IMR-90 (cell line): ENCODE results near the gene TIGD7. TPM values are rescaled to one million over a fixed set of nuclear protein-coding genes. Genes with fewer than 3 reads are reported as not detected.

Source experiments
- ATAC-seq: fragments of 200-7000 bp; cut with Tn5 transposase; 2 replicates; pipeline ENCODE4 v1.9.1; 2020; ENCODE audit warnings: low read depth, mild to moderate bottlenecking, moderate library complexity
- BruUV-seq: library from RNA; stranded (reverse); fragments of 400-500 nt; replicated peaks from 2 replicates; lab custom pipeline; 2021; lab: Mats Ljungman, UMichigan
- CTCF ChIA-PET: fragments of 300-600 bp; formaldehyde crosslinking; extraction: SDS; loops from one replicate; lab custom pipeline; 2021; ENCODE audit warnings: antibody characterized with exemption; lab: Yijun Ruan, JAX
- POLR2A ChIA-PET: fragments of 300-600 bp; sonication (Branson Sonifier 250); formaldehyde crosslinking; loops from one replicate; lab custom pipeline; 2022; ENCODE audit warnings: antibody characterized with exemption; ENCODE audit not compliant: unreplicated experiment; lab: Charles Lee
- DNase-seq: peaks from one replicate; pipeline ENCODE4 v3.0.0; 2013
- H2AFZ ChIP-seq: replicated peaks from 2 replicates; pipeline ENCODE3; 2013; ENCODE audit warnings: low read length, mild to moderate bottlenecking; ENCODE audit not compliant: poor library complexity
- H2AK5ac ChIP-seq: 2 replicates; pipeline ENCODE4 v1.6.1; 2013; ENCODE audit warnings: low read depth, low read length, inconsistent platforms
- H2AK9ac ChIP-seq: replicated peaks from 2 replicates; pipeline ENCODE3; 2013; ENCODE audit warnings: mild to moderate bottlenecking, low read depth, low read length, moderate library complexity; ENCODE audit not compliant: poor library complexity
- H2BK120ac ChIP-seq: 2 replicates; pipeline ENCODE4 v1.6.1; 2013; ENCODE audit warnings: low read depth, low read length, inconsistent platforms
- H2BK15ac ChIP-seq: 3 replicates; pipeline ENCODE4 v1.6.1; 2013; ENCODE audit warnings: low read depth, low read length, inconsistent platforms
- H2BK20ac ChIP-seq: 2 replicates; pipeline ENCODE4 v1.6.1; 2013; ENCODE audit warnings: low read depth, mild to moderate bottlenecking, inconsistent platforms, low read length, moderate library complexity
- H2BK5ac ChIP-seq: 2 replicates; pipeline ENCODE4 v1.6.1; 2013; ENCODE audit warnings: mild to moderate bottlenecking, low read depth, low read length, inconsistent platforms; ENCODE audit not compliant: poor library complexity, severe bottlenecking
- H3K14ac ChIP-seq: replicated peaks from 2 replicates; pipeline ENCODE4 v1.6.1; 2013; ENCODE audit warnings: low read depth, low read length, inconsistent platforms
- H3K18ac ChIP-seq: 2 replicates; pipeline ENCODE4 v1.6.1; 2013; ENCODE audit warnings: low read depth, low read length, control low read depth
- H3K23ac ChIP-seq: 2 replicates; pipeline ENCODE4 v1.6.1; 2013; ENCODE audit warnings: low read depth, low read length, inconsistent platforms
- H3K27ac ChIP-seq: 2 replicates; pipeline ENCODE4 v1.5.1; 2013; ENCODE audit warnings: mild to moderate bottlenecking, control low read depth, low read length; ENCODE audit not compliant: insufficient read depth
- H3K27me3 ChIP-seq: 2 replicates; pipeline ENCODE4 v1.6.1; 2013; ENCODE audit warnings: low read length; ENCODE audit not compliant: control insufficient read depth, insufficient read depth
- H3K36me3 ChIP-seq: 2 replicates; pipeline ENCODE4 v1.6.1; 2013; ENCODE audit warnings: low read length, mixed read lengths; ENCODE audit not compliant: control insufficient read depth, insufficient read depth
- H3K4ac ChIP-seq: 2 replicates; pipeline ENCODE4 v1.6.1; 2013; ENCODE audit warnings: low read depth, low read length, inconsistent platforms
- H3K4me1 ChIP-seq: 2 replicates; pipeline ENCODE4 v1.6.1; 2013; ENCODE audit warnings: low read length, mixed read lengths; ENCODE audit not compliant: control insufficient read depth, insufficient read depth
- H3K4me2 ChIP-seq: 2 replicates; pipeline ENCODE4 v1.6.1; 2013; ENCODE audit warnings: low read depth, mild to moderate bottlenecking, control low read depth, low read length, moderate library complexity
- H3K4me3 ChIP-seq: 2 replicates; pipeline ENCODE4 v1.5.1; 2013; ENCODE audit warnings: low read depth, mild to moderate bottlenecking, control low read depth, low read length, moderate library complexity; ENCODE audit not compliant: insufficient read depth
- H3K56ac ChIP-seq: 2 replicates; pipeline ENCODE4 v1.6.1; 2013; ENCODE audit warnings: low read length, inconsistent platforms; ENCODE audit not compliant: insufficient read depth; ENCODE audit errors: extremely low read depth
- H3K79me1 ChIP-seq, 2 experiments: 2 replicates each; pipeline ENCODE4 v1.6.1; 2013; ENCODE audit warnings: low read length in 2 of 2, inconsistent platforms in 1 of 2, low read depth in 1 of 2
- H3K9ac ChIP-seq: 2 replicates; pipeline ENCODE4 v1.6.1; 2013; ENCODE audit warnings: low read depth, low read length, control low read depth
- H3K9me1 ChIP-seq: 2 replicates; pipeline ENCODE4 v1.6.1; 2013; ENCODE audit warnings: low read length, inconsistent platforms; ENCODE audit not compliant: insufficient read depth
- H3K9me3 ChIP-seq: 2 replicates; pipeline ENCODE4 v1.6.1; 2013; ENCODE audit warnings: low read length; ENCODE audit not compliant: control insufficient read depth, insufficient read depth
- H4K20me1 ChIP-seq: 2 replicates; pipeline ENCODE4 v1.6.1; 2013; ENCODE audit warnings: low read length, inconsistent platforms; ENCODE audit not compliant: insufficient read depth
- H4K5ac ChIP-seq: 2 replicates; pipeline ENCODE4 v1.6.1; 2013; ENCODE audit warnings: mild to moderate bottlenecking, low read depth, low read length, control low read depth
- H4K8ac ChIP-seq, 2 experiments: 2 replicates each; pipeline ENCODE4 v1.6.1; 2013; ENCODE audit warnings: low read depth in 2 of 2, low read length in 2 of 2, control low read depth in 1 of 2, inconsistent platforms in 1 of 2
- H4K91ac ChIP-seq: 2 replicates; pipeline ENCODE4 v1.6.1; 2013; ENCODE audit warnings: low read depth, low read length, inconsistent platforms; ENCODE audit not compliant: insufficient read depth
- BHLHE40 ChIP-seq: fragments of 150-350 bp; IDR thresholded peaks from 2 replicates; pipeline ENCODE4 v1.6.1; 2016; ENCODE audit warnings: mild to moderate bottlenecking, low read depth, low read length
- CEBPB ChIP-seq: IDR thresholded peaks from 2 replicates; pipeline ENCODE4 v1.6.1; 2012; ENCODE audit warnings: low read depth, low read length, improper control_type of control experiment
- CHD1 ChIP-seq: IDR thresholded peaks from 2 replicates; pipeline ENCODE4 v1.6.1; 2012; ENCODE audit warnings: low read depth, low read length, improper control_type of control experiment
- FOS ChIP-seq: fragments of 150-350 bp; IDR thresholded peaks from 2 replicates; pipeline ENCODE4 v1.6.1; 2016; ENCODE audit warnings: low read depth, low read length
- MAFK ChIP-seq: IDR thresholded peaks from 2 replicates; pipeline ENCODE4 v1.6.1; 2012; ENCODE audit warnings: low read depth, low read length, improper control_type of control experiment
- MXI1 ChIP-seq: IDR thresholded peaks from 2 replicates; pipeline ENCODE4 v1.6.1; 2012; ENCODE audit warnings: low read depth, mild to moderate bottlenecking, low read length, moderate library complexity, borderline replicate concordance
- NFE2L2 ChIP-seq: fragments of 150-350 bp; IDR thresholded peaks from 2 replicates; pipeline ENCODE4 v1.6.1; 2016; ENCODE audit warnings: low read depth, mild to moderate bottlenecking, low read length
- POLR2A ChIP-seq: IDR thresholded peaks from 2 replicates; pipeline ENCODE4 v1.6.1; 2012; ENCODE audit warnings: mild to moderate bottlenecking, low read depth, low read length
- RFX5 ChIP-seq: IDR thresholded peaks from 2 replicates; pipeline ENCODE4 v1.8.0; 2012; ENCODE audit warnings: low read depth, mild to moderate bottlenecking, low read length, moderate library complexity
- WGBS, 2 experiments: methylation state at CpG; one replicate each; pipeline versions ENCODE4 v1.1.5 to v1.1.7; 2013; ENCODE audit warnings: missing lambda C conversion rate in 2 of 2; ENCODE audit not compliant: insufficient read length in 1 of 2; ENCODE audit errors: extremely low coverage in 2 of 2; 5-methylcytosine and 5-hydroxymethylcytosine counted together
- dilution Hi-C: fragments of 300-500 bp; cut with HindIII; formaldehyde crosslinking; loops from one replicate; pipeline ENCODE4 v1.14.3; 2018; ENCODE audit warnings: low sequenced_read_pairs; ENCODE audit not compliant: unreplicated experiment
- in situ Hi-C: fragments of 300-500 bp; cut with MboI; formaldehyde crosslinking; loops from 3 replicates; pipeline ENCODE4 v1.14.3; 2019; ENCODE audit warnings: low sequenced_read_pairs, inconsistent platforms, mixed read lengths
- intact Hi-C: fragments of 100-400 bp; cut with micrococcal nuclease; formaldehyde crosslinking; loops from 2 replicates; pipeline ENCODE4 v1.10.0; 2022
- polyA plus RNA-seq, 3 experiments: library from polyadenylated mRNA; depleted of rRNA; stranded (reverse); fragments of >200 nt; gene quantifications; 2 replicates each; pipeline ENCODE4 v1.2.3, GENCODE V29; 2012; ENCODE audit warnings: low replicate concordance in 1 of 3
- total RNA-seq: library from RNA; depleted of rRNA; stranded (reverse); fragments of >200 nt; gene quantifications from 2 replicates; pipeline ENCODE4 v1.2.3, GENCODE V29; 2012
- TF ChIP-seq, protein P1 (sequence below): fragments of 150-350 bp; IDR thresholded peaks from 2 replicates; pipeline ENCODE4 v1.6.1; 2017; ENCODE audit warnings: mild to moderate bottlenecking, antibody characterized with exemption, low read length, low read depth
- TF ChIP-seq, protein P2 (sequence below): fragments of 150-350 bp; IDR thresholded peaks from 2 replicates; pipeline ENCODE4 v1.6.1; 2016; ENCODE audit warnings: low read depth, mild to moderate bottlenecking, low read length, moderate library complexity, borderline replicate concordance

TIGD7 gene
- total and polyA plus RNA-seq, 2 of the 4 experiments (the other 2 are of a cell fraction) = 2.5 to 2.7 TPM

- Histone ChIP-seq H3K56ac (no peak overlapping the region), H2BK20ac (no peak overlapping the region), H4K8ac (no peak overlapping the region), H3K27ac (no peak overlapping the region), H3K14ac (no peak overlapping the region), H3K9me3 (peaks cover 62% of the 10 kb centered on the region), H3K23ac (no peak overlapping the region), H2AK9ac (no peak overlapping the region), H3K9me1 (no peaks in the 10 kb centered on the region), H4K91ac (no peak overlapping the region), H3K4me2 (no peak overlapping the region), H2AFZ (no peak overlapping the region), H3K27me3 (no peaks in the 10 kb centered on the region), H3K79me1 (peaks cover 47 to 49% of the 10 kb centered on the region in 2 experiments), H2AK5ac (no peak overlapping the region), H3K18ac (no peak overlapping the region), H3K36me3 (peaks cover 40% of the 10 kb centered on the region), H3K4me1 (no peaks in the 10 kb centered on the region), H3K4ac (no peak overlapping the region), H2BK120ac (no peak overlapping the region), H2BK15ac (no peak overlapping the region), H4K20me1 (peaks cover 10% of the 10 kb centered on the region; the same call in 1 of the 2 replicates), H3K9ac (no peak overlapping the region), H4K5ac (no peak overlapping the region), H2BK5ac (no peak overlapping the region), H3K4me3 (no peak overlapping the region)
- no peak for ATAC-seq
- in situ Hi-C loops = no loop called here
- dilution Hi-C loops = no loop called here
- no peak for DNase-seq
- intact Hi-C loops = no loop called here
- ChIA-PET POLR2A (no interaction called here), CTCF (no interaction called here)
- WGBS, 2 experiments = 30% methylated on average over 16 of the region's 45 CpGs; no CpG with 5 or more reads in 1 of the 2 experiments
- no TSS peak for BruUV-seq
- TF ChIP-seq, protein P1, sequence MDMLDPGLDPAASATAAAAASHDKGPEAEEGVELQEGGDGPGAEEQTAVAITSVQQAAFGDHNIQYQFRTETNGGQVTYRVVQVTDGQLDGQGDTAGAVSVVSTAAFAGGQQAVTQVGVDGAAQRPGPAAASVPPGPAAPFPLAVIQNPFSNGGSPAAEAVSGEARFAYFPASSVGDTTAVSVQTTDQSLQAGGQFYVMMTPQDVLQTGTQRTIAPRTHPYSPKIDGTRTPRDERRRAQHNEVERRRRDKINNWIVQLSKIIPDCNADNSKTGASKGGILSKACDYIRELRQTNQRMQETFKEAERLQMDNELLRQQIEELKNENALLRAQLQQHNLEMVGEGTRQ = no peak
- TF ChIP-seq, protein P2, sequence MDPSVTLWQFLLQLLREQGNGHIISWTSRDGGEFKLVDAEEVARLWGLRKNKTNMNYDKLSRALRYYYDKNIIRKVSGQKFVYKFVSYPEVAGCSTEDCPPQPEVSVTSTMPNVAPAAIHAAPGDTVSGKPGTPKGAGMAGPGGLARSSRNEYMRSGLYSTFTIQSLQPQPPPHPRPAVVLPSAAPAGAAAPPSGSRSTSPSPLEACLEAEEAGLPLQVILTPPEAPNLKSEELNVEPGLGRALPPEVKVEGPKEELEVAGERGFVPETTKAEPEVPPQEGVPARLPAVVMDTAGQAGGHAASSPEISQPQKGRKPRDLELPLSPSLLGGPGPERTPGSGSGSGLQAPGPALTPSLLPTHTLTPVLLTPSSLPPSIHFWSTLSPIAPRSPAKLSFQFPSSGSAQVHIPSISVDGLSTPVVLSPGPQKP = no peak
- TF ChIP-seq NFE2L2 (no peak), CHD1 (no peak), POLR2A (no peak), FOS (no peak), MAFK (no peak), RFX5 (no peak), BHLHE40 (no peak), CEBPB (no peak), MXI1 (no peak)
Observed at GRCh38 chr16:3295209-3295608, 10.0 kb downstream of the TIGD7 start.
